Left ventricle myocardium inferior (tissue), 1 donor: ENCODE measurements around the gene EHHADH. TPM values are rescaled to one million over a fixed set of nuclear protein-coding genes. Genes with fewer than 3 reads are reported as not detected.

Experiments
- DNase-seq: peaks from one replicate; pipeline ENCODE4 v3.0.0-alpha.2; 2020
- H3K27ac ChIP-seq: fragments of 200-600 bp; replicated peaks from 2 replicates; pipeline ENCODE4 v1.8.0; 2021
- H3K27me3 ChIP-seq: fragments of 200-600 bp; 2 replicates; pipeline ENCODE4 v1.8.0; 2021; ENCODE audit warnings: low read depth
- H3K36me3 ChIP-seq: fragments of 200-600 bp; 2 replicates; pipeline ENCODE4 v1.8.0; 2021
- H3K4me1 ChIP-seq: fragments of 200-600 bp; 2 replicates; pipeline ENCODE4 v1.8.0; 2021
- H3K4me3 ChIP-seq: fragments of 200-600 bp; 2 replicates; pipeline ENCODE4 v1.8.0; 2021; ENCODE audit warnings: mild to moderate bottlenecking, moderate library complexity
- H3K9me3 ChIP-seq: fragments of 200-600 bp; replicated peaks from 2 replicates; pipeline ENCODE4 v1.8.0; 2021
- intact Hi-C: fragments of 100-400 bp; cut with micrococcal nuclease; formaldehyde crosslinking; loops from one replicate; pipeline ENCODE4 v1.11.0; 2022
- total RNA-seq: library from RNA; stranded (reverse); fragmentation: NEBNext Ultra II Directional; extraction: Animal tissue kit (Norgen Biotek cat#: 25700); gene quantifications from one replicate; pipeline ENCODE4 v1.2.1, GENCODE V29; 2021
- TF ChIP-seq, protein P1 (sequence below): fragments of 200-600 bp; IDR thresholded peaks from 2 replicates; pipeline ENCODE4 v1.8.0; 2021; ENCODE audit warnings: antibody characterized with exemption, mild to moderate bottlenecking, borderline replicate concordance
- donor health status: DM: no; HTN: yes; CAD: no; lungs with severe emphysema.

Gene EHHADH
- total RNA-seq, 1 donor from 2014 or later, result 20.1 TPM

DNA sequence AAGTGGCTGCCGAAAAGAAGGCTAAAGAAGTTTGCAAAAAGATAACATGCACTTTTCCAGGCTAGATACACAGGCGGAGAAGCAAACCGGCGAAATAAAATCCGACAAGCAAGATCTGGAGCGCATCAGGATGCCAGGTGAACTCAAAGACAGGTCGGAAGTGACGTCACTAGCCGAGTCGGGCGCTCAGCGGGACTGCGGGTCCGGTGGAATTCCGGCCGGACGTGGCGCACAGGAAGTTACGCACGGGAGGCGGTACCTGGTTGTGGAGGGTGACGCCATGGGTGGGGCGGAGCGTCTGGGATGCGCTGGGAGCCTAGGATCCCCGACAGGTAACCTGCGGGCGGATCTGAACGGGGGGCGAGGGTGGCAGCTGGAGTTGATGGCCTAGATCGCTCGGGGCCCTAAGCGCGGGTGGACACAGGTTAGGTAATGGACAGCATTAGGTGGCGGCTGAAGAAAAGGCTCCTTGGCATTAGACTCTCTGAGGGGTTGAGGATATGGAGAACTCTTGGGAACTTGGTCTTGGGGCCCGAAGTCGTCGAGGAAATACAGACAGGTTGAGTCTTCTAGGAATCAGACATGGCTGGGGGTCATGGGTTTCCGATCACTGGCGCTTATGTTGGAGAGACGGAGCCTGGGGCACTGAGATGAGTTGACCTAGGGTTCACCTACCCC is 29.0 kb upstream of the EHHADH start:
- intact Hi-C loops, result no loop called here
- Histone ChIP-seq H3K4me3 (peak overlapping the region; percentile 78), H3K9me3 (no peaks in the 10 kb centered on the region), H3K4me1 (peaks cover 16% of the 10 kb centered on the region), H3K27ac (peak overlapping the region; percentile 61), H3K36me3 (no peaks in the 10 kb centered on the region), H3K27me3 (no peaks in the 10 kb centered on the region)
- TF ChIP-seq, protein P1, sequence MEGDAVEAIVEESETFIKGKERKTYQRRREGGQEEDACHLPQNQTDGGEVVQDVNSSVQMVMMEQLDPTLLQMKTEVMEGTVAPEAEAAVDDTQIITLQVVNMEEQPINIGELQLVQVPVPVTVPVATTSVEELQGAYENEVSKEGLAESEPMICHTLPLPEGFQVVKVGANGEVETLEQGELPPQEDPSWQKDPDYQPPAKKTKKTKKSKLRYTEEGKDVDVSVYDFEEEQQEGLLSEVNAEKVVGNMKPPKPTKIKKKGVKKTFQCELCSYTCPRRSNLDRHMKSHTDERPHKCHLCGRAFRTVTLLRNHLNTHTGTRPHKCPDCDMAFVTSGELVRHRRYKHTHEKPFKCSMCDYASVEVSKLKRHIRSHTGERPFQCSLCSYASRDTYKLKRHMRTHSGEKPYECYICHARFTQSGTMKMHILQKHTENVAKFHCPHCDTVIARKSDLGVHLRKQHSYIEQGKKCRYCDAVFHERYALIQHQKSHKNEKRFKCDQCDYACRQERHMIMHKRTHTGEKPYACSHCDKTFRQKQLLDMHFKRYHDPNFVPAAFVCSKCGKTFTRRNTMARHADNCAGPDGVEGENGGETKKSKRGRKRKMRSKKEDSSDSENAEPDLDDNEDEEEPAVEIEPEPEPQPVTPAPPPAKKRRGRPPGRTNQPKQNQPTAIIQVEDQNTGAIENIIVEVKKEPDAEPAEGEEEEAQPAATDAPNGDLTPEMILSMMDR, result no peak
- DNase-seq, result peak; percentile 96

DNA sequence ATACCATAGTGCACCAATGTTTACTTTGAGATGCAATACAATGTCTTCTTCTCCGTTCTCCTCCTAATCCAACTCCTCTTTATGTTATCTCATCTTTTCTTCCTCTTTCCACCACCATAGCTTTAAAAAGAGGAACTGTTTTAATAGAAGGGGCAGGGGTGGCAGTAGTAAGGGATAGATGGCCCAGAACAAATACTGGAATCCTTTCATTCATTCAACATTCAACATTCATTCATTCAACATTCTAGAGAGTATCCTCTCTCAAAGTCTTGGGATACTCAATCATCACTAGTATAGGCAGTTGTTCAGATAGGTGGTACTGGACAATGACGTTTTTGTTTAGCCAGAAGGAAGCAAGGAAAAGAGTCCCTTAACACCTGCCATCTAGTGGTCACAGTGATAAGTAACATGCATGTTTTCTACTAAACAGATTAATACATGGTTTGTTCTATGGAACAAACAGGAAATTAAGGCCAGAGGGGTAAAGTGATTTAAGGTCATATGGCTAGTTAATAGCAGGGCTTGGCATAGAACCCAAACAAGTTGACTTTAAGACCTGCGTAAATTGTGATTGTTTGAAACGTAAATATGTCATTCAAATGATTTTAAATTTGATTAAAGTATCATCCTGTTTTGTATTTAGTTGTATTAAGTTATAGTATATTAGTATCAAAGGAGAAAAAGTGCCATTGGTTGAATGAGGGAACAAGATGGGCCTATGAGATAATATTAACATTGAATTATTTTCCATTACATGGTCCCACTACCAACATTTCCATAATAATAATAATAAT is 26.9 kb upstream of the EHHADH start:
- Histone ChIP-seq H3K4me1 (peaks cover 16% of the 10 kb centered on the region), H3K27me3 (peaks cover 13% of the 10 kb centered on the region), H3K4me3 (no peak overlapping the region), H3K27ac (no peak overlapping the region), H3K9me3 (no peaks in the 10 kb centered on the region), H3K36me3 (no peaks in the 10 kb centered on the region)
- intact Hi-C loops, result no loop called here
- no peak for DNase-seq
- TF ChIP-seq, protein P1, result peak; percentile 65

DNA sequence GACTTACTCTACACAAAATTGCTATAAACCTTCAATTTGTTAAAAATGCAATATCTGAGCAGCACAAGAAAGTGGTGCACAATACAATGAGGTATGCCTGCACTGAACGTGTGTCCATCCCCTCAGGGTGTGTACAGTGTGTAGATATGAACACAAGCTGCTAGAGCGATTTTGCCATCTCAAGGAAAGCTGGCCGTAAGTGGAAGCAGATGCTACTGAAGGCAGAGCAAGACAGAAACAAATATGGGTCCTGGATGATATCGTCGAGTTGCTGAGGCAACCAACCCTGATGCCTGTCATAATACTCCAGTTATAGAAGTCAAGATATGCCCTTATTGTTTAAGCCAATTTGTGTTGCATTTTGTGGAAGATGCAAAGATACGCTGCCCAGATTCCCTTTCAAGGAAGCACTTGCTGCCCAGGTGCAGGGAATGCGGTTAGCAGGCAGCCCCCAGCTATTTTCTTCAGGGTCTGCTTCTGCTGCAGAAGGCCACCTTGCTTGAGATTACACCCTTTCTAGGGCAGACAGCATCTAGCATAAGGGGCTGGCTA is 25.8 kb upstream of the EHHADH start:
- DNase-seq, result no peak
- H3K27me3 ChIP-seq, result peaks cover 24% of the 10 kb centered on the region
- intact Hi-C loops, result no loop called here

DNA sequence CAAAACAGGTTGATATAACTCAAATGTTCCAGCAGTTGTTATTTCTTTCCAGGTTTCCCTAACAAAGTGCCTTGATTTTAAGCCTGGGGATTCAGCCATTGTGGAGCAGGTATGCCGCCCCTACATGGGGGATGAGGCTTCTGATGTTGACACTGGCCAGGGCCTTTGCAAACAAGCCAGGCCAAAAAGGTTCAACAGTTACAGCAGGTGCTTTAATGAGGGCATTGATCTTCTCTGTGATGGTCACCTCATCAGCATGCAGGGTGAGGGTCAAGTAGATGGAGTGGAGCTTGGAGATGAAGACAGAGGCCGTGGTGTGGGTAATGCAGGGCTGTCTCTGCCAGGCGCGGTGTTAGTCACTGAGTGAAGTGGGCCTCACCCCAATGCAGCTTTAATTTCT is 22.6 kb upstream of the EHHADH start:
- intact Hi-C loops, result no loop called here
- DNase-seq, result no peak
- Histone ChIP-seq H3K36me3 (no peaks in the 10 kb centered on the region), H3K27me3 (peaks cover 53% of the 10 kb centered on the region), H3K4me3 (no peak overlapping the region), H3K4me1 (no peaks in the 10 kb centered on the region), H3K27ac (no peak overlapping the region), H3K9me3 (no peaks in the 10 kb centered on the region)
- TF ChIP-seq, protein P1, result no peak

More for the DNA sequence above, 25.8 kb upstream of the EHHADH start:
- Histone ChIP-seq H3K4me1 (peaks cover 16% of the 10 kb centered on the region), H3K36me3 (no peaks in the 10 kb centered on the region), H3K4me3 (no peak overlapping the region), H3K27ac (no peak overlapping the region), H3K9me3 (no peaks in the 10 kb centered on the region)
- TF ChIP-seq, protein P1, result no peak

DNA sequence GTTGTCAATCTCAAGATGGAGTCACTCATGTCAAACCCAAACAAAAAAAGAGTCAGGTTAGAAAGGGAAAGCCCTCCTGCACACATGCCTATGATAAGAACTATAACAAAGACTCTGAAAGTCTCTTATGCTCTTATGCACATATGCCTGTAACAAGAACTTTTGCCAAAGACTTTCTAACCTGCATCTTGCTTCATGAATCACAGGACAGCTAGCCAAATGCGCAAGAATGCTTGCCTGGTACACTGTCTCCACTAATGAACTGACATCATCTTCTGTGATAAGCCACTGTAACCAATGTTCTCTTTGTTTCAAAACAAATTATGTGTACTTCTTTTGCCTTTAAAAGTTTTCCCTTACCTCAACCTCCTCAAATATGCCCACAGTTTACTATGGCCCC is 18.2 kb upstream of the EHHADH start:
- Histone ChIP-seq H3K9me3 (no peaks in the 10 kb centered on the region), H3K4me1 (no peaks in the 10 kb centered on the region), H3K4me3 (no peak overlapping the region), H3K27me3 (peaks cover 94% of the 10 kb centered on the region), H3K27ac (no peak overlapping the region), H3K36me3 (no peaks in the 10 kb centered on the region)
- TF ChIP-seq, protein P1, result no peak
- no peak for DNase-seq
- intact Hi-C loops, result no loop called here
